Measurements from ENCODE around the gene SETD7.

Gene SETD7

DNA sequence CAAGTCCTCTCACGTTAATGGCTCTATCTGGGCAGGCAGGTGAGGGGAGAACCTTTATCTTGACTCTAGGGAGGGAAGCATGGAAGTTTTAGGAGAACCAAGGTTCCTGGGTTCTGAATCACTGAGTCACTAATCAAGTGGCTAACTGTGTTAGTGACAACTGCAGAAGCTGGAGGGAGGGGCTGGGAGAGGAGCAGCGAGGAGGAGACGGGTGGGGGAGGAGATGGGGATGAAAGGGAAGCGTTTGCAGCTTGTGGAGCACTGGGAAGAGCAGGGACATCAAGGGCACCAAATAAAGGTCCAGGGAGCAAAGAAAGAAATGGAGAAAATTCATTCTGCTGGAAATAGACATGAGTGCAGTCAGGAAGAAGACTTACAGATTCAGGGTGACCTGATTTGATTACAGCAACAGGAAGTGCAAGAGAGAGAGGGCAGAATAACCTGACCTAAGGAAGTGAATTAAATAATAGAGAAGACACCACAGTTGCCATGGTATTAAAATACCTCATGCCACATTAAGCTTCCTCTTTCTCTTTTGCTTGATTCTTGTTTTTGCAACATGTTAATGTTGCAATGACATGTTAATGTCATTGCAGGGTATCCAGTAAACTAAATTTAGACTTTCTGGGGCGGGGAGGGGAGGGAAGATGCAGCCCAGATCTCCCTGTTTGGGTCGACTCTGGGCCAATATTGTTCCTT, 4.5 kb upstream of the SETD7 start:
- Histone ChIP-seq H3K36me3 (ENCODE audit: control insufficient read depth, insufficient read depth, low read length) (no peaks in the 10 kb centered on the region), H3K4me3 (ENCODE audit: low read depth, low read length) (no peak overlapping the region), H2AFZ (peak overlapping the region; percentile 29), H3K4me2 (ENCODE audit: low read length) (no peak overlapping the region), H3K9me3 (ENCODE audit: control insufficient read depth, low read length) (no peaks in the 10 kb centered on the region), H3K27me3 (ENCODE audit: control insufficient read depth, insufficient read depth, low read length) (no peaks in the 10 kb centered on the region), H3K4me1 (peaks cover 4% of the 10 kb centered on the region), H3K27ac (no peak overlapping the region), H3K79me2 (no peaks in the 10 kb centered on the region), H3K9ac (no peak overlapping the region)
- TF ChIP-seq, protein P1, sequence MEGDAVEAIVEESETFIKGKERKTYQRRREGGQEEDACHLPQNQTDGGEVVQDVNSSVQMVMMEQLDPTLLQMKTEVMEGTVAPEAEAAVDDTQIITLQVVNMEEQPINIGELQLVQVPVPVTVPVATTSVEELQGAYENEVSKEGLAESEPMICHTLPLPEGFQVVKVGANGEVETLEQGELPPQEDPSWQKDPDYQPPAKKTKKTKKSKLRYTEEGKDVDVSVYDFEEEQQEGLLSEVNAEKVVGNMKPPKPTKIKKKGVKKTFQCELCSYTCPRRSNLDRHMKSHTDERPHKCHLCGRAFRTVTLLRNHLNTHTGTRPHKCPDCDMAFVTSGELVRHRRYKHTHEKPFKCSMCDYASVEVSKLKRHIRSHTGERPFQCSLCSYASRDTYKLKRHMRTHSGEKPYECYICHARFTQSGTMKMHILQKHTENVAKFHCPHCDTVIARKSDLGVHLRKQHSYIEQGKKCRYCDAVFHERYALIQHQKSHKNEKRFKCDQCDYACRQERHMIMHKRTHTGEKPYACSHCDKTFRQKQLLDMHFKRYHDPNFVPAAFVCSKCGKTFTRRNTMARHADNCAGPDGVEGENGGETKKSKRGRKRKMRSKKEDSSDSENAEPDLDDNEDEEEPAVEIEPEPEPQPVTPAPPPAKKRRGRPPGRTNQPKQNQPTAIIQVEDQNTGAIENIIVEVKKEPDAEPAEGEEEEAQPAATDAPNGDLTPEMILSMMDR (IDR thresholded peaks at IDR 0.05) = no peak

DNA sequence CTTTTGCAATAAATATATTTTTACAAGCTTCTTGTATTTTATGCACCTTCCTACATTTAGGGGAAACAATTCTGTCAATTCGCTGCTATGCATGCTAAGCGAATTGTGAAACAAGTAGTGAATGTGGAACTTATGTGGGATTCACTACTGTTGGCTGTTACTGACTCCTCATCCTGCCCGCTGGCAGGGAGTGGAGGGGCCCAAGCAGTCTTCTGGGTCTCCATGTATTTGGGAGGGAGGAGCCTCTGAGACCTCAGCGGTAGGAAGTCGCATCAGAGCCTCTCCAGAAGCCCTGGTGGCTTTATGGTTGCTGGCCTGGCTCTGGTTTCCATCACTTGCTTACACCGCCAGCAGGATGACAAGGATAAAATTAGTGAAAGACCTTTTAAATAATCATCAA, 3.7 kb upstream of the SETD7 start:
- Histone ChIP-seq H3K4me3 (ENCODE audit: low read depth, low read length) (no peak overlapping the region), H3K79me2 (no peaks in the 10 kb centered on the region), H3K9me3 (ENCODE audit: control insufficient read depth, low read length) (no peaks in the 10 kb centered on the region), H3K27ac (no peak overlapping the region), H3K36me3 (ENCODE audit: control insufficient read depth, insufficient read depth, low read length) (no peaks in the 10 kb centered on the region), H3K9ac (no peak overlapping the region), H2AFZ (no peak overlapping the region), H3K4me1 (peaks cover 4% of the 10 kb centered on the region), H3K27me3 (ENCODE audit: control insufficient read depth, insufficient read depth, low read length) (no peaks in the 10 kb centered on the region), H3K4me2 (ENCODE audit: low read length) (no peak overlapping the region)
- TF ChIP-seq, protein P1 (IDR thresholded peaks at IDR 0.05) = no peak

DNA sequence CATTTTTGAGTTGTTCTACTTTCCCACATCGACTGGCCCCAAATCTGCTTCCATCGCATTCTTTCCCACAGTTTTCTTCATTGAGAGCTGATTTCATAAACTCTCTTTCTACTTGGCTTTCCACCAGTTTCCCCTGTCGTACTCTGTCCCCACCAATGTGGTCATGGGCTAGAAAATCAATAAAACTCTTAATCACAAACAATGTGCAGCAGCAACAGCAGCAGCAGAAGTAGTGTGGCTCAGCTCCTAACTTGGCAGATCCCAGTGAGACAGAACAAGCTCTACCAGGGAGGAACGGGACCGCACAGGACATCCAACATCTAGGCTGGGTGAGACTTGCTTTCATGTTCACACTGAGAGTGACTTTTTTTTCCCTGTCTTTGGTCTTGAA, 3.1 kb upstream of the SETD7 start:
- H3K4me2 ChIP-seq (ENCODE audit: low read length) = peak overlapping the region; percentile 51
- H3K4me1 ChIP-seq = peaks cover 8% of the 10 kb centered on the region
- H3K9ac ChIP-seq = no peak overlapping the region
- TF ChIP-seq, protein P1 (IDR thresholded peaks at IDR 0.05) = no peak
- H3K9me3 ChIP-seq (ENCODE audit: control insufficient read depth, low read length) = no peaks in the 10 kb centered on the region
- H3K36me3 ChIP-seq (ENCODE audit: control insufficient read depth, insufficient read depth, low read length) = no peaks in the 10 kb centered on the region
- peak overlapping the region; percentile 69 for H2AFZ ChIP-seq
- H3K79me2 ChIP-seq = no peaks in the 10 kb centered on the region
- H3K27me3 ChIP-seq (ENCODE audit: control insufficient read depth, insufficient read depth, low read length) = no peaks in the 10 kb centered on the region
- no peak overlapping the region for H3K4me3 ChIP-seq (ENCODE audit: low read depth, low read length)
- peak overlapping the region; percentile 59 for H3K27ac ChIP-seq

DNA sequence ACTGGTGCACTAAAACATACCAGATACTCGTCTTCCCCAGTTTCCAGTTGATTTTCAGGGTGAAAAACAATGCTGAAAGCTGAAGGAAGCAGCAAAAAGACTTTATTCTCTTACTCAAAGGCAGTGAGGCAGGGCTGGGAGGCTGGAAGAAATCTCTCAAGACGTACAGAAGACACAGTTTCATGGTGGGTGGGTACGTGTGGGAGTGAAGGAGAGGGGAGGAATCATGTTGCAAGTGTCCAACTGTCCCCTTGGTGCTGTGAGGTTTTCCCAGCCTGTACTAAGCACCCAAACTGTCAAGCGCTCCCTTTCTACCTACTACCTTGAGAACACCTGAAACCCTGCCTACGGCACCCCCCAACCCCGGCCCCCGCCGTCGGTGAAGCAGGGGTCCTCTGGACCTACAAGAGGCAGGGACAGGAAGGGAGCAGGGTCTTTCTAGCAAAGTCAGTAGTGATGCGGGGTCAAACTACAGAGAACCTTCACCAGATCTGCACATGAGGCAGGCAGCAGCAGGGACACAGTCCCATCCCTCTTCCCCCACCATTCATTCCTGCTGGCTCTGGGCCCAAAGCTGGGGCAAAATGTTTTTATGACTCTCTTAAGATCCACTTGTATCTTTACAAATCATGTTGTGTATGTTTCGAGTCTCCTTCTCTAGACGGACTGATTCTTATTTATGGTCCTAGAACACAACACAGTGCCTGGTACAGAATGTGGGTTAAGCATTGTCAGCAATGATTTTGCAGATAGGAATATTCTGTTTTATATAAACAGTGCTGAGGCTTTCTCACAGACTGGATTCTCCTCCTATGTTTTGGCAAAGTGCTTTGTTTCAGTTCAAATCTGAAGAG, 2.4 kb upstream of the SETD7 start:
- Histone ChIP-seq H3K27me3 (ENCODE audit: control insufficient read depth, insufficient read depth, low read length) (no peaks in the 10 kb centered on the region), H2AFZ (peak overlapping the region; percentile 69), H3K9me3 (ENCODE audit: control insufficient read depth, low read length) (no peaks in the 10 kb centered on the region), H3K79me2 (no peaks in the 10 kb centered on the region), H3K27ac (peak overlapping the region; percentile 59), H3K4me1 (peaks cover 14% of the 10 kb centered on the region), H3K9ac (no peak overlapping the region), H3K4me2 (ENCODE audit: low read length) (peak overlapping the region; percentile 51), H3K36me3 (ENCODE audit: control insufficient read depth, insufficient read depth, low read length) (no peaks in the 10 kb centered on the region), H3K4me3 (ENCODE audit: low read depth, low read length) (no peak overlapping the region)
- TF ChIP-seq, protein P1 (IDR thresholded peaks at IDR 0.05) = no peak
